Endodermal cell (in vitro differentiated cells): Measurements from ENCODE around the gene LAMB1. TPM values are rescaled to one million over a fixed set of nuclear protein-coding genes. Genes with fewer than 3 reads are reported as not detected.
A peak's percentile ranks its signal among the peaks of the same experiment; 100 is the strongest.

Experiments
- DNase-seq: peaks from one replicate; pipeline ENCODE4 v3.0.0-alpha.2; 2017
- H3K27ac ChIP-seq: 2 replicates; pipeline ENCODE4 v1.5.1; 2013; ENCODE audit warnings: mild to moderate bottlenecking, low read depth, low read length, moderate library complexity
- H3K27me3 ChIP-seq: 2 replicates; pipeline ENCODE4 v1.6.1; 2013; ENCODE audit warnings: mild to moderate bottlenecking, low read length, moderate library complexity; ENCODE audit not compliant: insufficient read depth, control insufficient read depth, poor library complexity, severe bottlenecking
- H3K36me3 ChIP-seq: 2 replicates; pipeline ENCODE4 v1.7.0; 2013; ENCODE audit warnings: mild to moderate bottlenecking, low read length, moderate library complexity; ENCODE audit not compliant: control insufficient read depth, insufficient read depth
- H3K4me1 ChIP-seq: one replicate; pipeline ENCODE4 v1.7.0; 2013; ENCODE audit warnings: low read length; ENCODE audit not compliant: control insufficient read depth, insufficient read depth
- H3K4me3 ChIP-seq: 2 replicates; pipeline ENCODE4 v1.5.1; 2013; ENCODE audit warnings: mild to moderate bottlenecking, low read length, moderate library complexity
- H3K9ac ChIP-seq: 2 replicates; pipeline ENCODE4 v1.6.1; 2013; ENCODE audit warnings: mild to moderate bottlenecking, low read length, moderate library complexity; ENCODE audit not compliant: poor library complexity, severe bottlenecking; ENCODE audit errors: extremely low read depth
- H3K9me3 ChIP-seq: 2 replicates; pipeline ENCODE4 v1.6.1; 2013; ENCODE audit warnings: mild to moderate bottlenecking, low read length, moderate library complexity; ENCODE audit not compliant: control insufficient read depth
- H3K27ac Mint-ChIP-seq: 2 replicates; pipeline ENCODE4 v1.8.0; 2020; ENCODE audit warnings: mixed read lengths
- H3K27me3 Mint-ChIP-seq: 2 replicates; pipeline ENCODE4 v1.8.0; 2021; ENCODE audit warnings: mild to moderate bottlenecking, mixed read lengths; ENCODE audit not compliant: insufficient read depth
- H3K36me3 Mint-ChIP-seq: 2 replicates; pipeline ENCODE4 v1.8.0; 2020; ENCODE audit warnings: low read depth, mixed read lengths
- H3K4me1 Mint-ChIP-seq: 2 replicates; pipeline ENCODE4 v1.8.0; 2020; ENCODE audit warnings: mixed read lengths
- H3K4me3 Mint-ChIP-seq: 2 replicates; pipeline ENCODE4 v1.8.0; 2020; ENCODE audit warnings: mild to moderate bottlenecking, moderate library complexity, mixed read lengths
- H3K9me3 Mint-ChIP-seq: 2 replicates; pipeline ENCODE4 v1.8.0; 2020; ENCODE audit warnings: mild to moderate bottlenecking, mixed read lengths
- CTCF ChIP-seq: fragments of 200-600 bp; sonication (generic); conservative IDR thresholded peaks from 2 replicates; pipeline ENCODE4 v1.5.0; 2021; ENCODE audit warnings: antibody characterized with exemption, mild to moderate bottlenecking
- WGBS, 2 experiments: methylation state at CpG; one replicate each; pipeline versions ENCODE4 v1.1.5 to v1.1.7; 2013; ENCODE audit warnings: missing lambda C conversion rate in 2 of 2, mixed read lengths in 1 of 2; ENCODE audit not compliant: insufficient coverage in 1 of 2, insufficient read length in 1 of 2; 5-methylcytosine and 5-hydroxymethylcytosine counted together
- total RNA-seq, 2 donors: library from RNA; stranded (reverse); fragmentation: NEBNext Ultra II Directional in 1 of 2; extraction: Animal tissue kit (Norgen Biotek cat#: 25700) in 1 of 2; gene quantifications; 2 replicates in 1 of 2; 3 replicates in 1 of 2; pipeline ENCODE4 v1.2.1, GENCODE V29; 2021

The LAMB1 gene
- total RNA-seq, 2 donors from 2014 or later, result 192 to 209 TPM

DNA sequence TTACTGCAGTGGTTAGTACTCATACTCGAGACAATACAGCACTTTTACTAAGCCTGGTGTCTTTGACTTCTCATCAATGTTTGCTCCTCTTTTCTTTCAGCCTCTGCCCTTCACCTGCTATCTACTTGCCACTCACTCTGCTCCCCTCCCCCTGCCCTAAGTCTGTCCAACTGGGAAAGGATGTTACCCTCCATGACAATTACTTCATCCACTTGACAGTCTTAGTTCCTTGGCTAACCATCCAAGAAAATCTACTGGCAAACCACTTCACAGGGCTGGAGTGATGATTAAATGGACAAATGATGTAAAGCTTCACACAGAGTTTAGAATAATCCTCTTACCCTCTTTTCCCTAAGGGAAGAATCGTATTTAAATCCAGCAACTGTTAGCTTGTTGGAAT is 120.2 kb downstream of the LAMB1 start:
- Mint-ChIP-seq H3K27me3 (peaks cover 11% of the 10 kb centered on the region), H3K4me3 (no peak overlapping the region), H3K9me3 (no peaks in the 10 kb centered on the region), H3K36me3 (no peaks in the 10 kb centered on the region), H3K4me1 (no peaks in the 10 kb centered on the region), H3K27ac (no peak overlapping the region)
- H3K4me1 ChIP-seq, result no peaks in the 10 kb centered on the region
- DNase-seq, result no peak
- H3K9ac ChIP-seq, result no peak overlapping the region
- no peak overlapping the region for H3K4me3 ChIP-seq
- H3K36me3 ChIP-seq, result no peaks in the 10 kb centered on the region
- H3K27ac ChIP-seq, result no peak overlapping the region
- TF ChIP-seq CTCF, result no peak
- 79 to 100% methylated on average over 1 to 2 of the region's 2 CpGs for WGBS, 2 experiments
- no peaks in the 10 kb centered on the region for H3K9me3 ChIP-seq
- peaks cover 14% of the 10 kb centered on the region for H3K27me3 ChIP-seq

DNA sequence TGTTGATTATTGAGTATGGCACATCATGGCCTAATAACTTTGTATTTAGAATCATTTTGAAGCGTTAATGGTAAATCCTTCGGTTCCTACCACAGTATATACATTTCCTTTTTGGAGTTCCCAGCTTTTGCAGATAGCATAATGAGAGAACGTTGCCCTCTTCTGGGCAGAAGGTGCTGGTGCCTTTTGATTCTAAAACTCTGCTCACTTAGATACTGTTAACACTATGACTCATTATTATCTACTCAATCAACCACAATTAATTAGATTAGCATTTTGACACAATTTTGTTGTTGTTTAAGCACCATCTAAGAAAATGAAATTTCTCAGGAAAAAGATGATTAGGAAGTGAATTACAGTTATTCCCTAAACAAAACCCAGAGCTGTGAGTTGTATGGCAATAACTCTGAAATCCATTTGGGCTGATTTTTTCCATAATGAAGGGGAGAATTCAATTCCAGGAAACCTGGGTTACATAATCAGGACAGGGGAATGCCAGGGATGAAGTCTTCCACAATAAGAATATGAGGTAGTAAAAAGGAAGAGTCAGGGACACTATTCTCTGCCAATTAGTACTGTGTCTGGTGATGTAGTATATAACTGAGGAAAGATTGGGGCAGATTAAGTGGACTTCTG is 123.4 kb downstream of the LAMB1 start:
- peak; percentile 91 for TF ChIP-seq CTCF
- Histone ChIP-seq H3K27me3 (peaks cover 5% of the 10 kb centered on the region), H3K9ac (no peak overlapping the region), H3K9me3 (no peaks in the 10 kb centered on the region), H3K4me1 (no peaks in the 10 kb centered on the region), H3K36me3 (no peaks in the 10 kb centered on the region), H3K4me3 (no peak overlapping the region), H3K27ac (no peak overlapping the region)
- Mint-ChIP-seq H3K27ac (no peak overlapping the region), H3K4me3 (no peak overlapping the region), H3K36me3 (no peaks in the 10 kb centered on the region), H3K4me1 (no peaks in the 10 kb centered on the region), H3K27me3 (no peaks in the 10 kb centered on the region), H3K9me3 (no peaks in the 10 kb centered on the region)
- DNase-seq, result peak; percentile 64
- 0 to 25% methylated on average over 1 to 3 of the region's 3 CpGs for WGBS, 2 experiments

- Mint-ChIP-seq H3K9me3 (no peaks in the 10 kb centered on the region), H3K27ac (no peak overlapping the region), H3K4me1 (no peaks in the 10 kb centered on the region), H3K27me3 (no peaks in the 10 kb centered on the region), H3K36me3 (no peaks in the 10 kb centered on the region), H3K4me3 (no peak overlapping the region)
- TF ChIP-seq CTCF, result no peak
- no peaks in the 10 kb centered on the region for H3K36me3 ChIP-seq
- H3K4me3 ChIP-seq, result no peak overlapping the region
- WGBS, 2 experiments, result 93 to 100% methylated on average over 1 to 3 of the region's 3 CpGs
- H3K9me3 ChIP-seq, result no peaks in the 10 kb centered on the region
- no peaks in the 10 kb centered on the region for H3K27me3 ChIP-seq
- no peak for DNase-seq
- H3K27ac ChIP-seq, result no peak overlapping the region
- H3K9ac ChIP-seq, result no peak overlapping the region
- no peaks in the 10 kb centered on the region for H3K4me1 ChIP-seq
Measured at GRCh38 chr7:107878636-107879035, 124.3 kb downstream of the LAMB1 start.
